Measurements from ENCODE around the gene CYBC1. TPM values are rescaled to one million over a fixed set of nuclear protein-coding genes. Genes with fewer than 3 reads are reported as not detected.
A peak's percentile ranks its signal among the peaks of the same experiment; 100 is the strongest.

Gene CYBC1
- total and polyA plus RNA-seq, 9 of the 15 experiments (the other 6 are each of a cell fraction or from before 2014, with no cell fraction given), result 1.3 to 71.8 (median 49.9) TPM

GRCh38 chr17:82457073-82457928 lies 6.7 kb upstream of the CYBC1 start (continued):
- TF ChIP-seq EP300 (IDR thresholded peaks at IDR 0.05; ENCODE audit: low read length), result peak; percentile 72
- TF ChIP-seq HNRNPL (IDR thresholded peaks at IDR 0.05; ENCODE audit: low read depth, low read length), result no peak
- no peak for TF ChIP-seq ZBTB7A (IDR thresholded peaks at IDR 0.05; ENCODE audit: borderline replicate concordance, control insufficient read depth, low read depth, low read length)
- no peak for TF ChIP-seq BCL6 (CRISPR knock-in tag; IDR thresholded peaks at IDR 0.05)
- no peak for TF ChIP-seq TEAD2 (tag; IDR thresholded peaks at IDR 0.05)
- no peak for TF ChIP-seq IRF9 (tag; IDR thresholded peaks at IDR 0.05)
- TF ChIP-seq SAFB2 (IDR thresholded peaks at IDR 0.05; ENCODE audit: borderline replicate concordance, low read depth, low read length, severe bottlenecking), result no peak
- TF ChIP-seq NR2C1 (IDR thresholded peaks at IDR 0.05), result no peak
- no peak for TF ChIP-seq NR2C1 (tag; IDR thresholded peaks at IDR 0.05)
- no peak for TF ChIP-seq ZNF586 (CRISPR knock-in tag; conservative IDR thresholded peaks at IDR 0.05)
- peak; percentile 49; the same call in 1 of the 2 replicates for TF ChIP-seq CREB3 (tag; conservative IDR thresholded peaks at IDR 0.05; ENCODE audit: low read depth)
- no peak for TF ChIP-seq ARID4B (CRISPR knock-in tag; IDR thresholded peaks at IDR 0.05)
- no peak for TF ChIP-seq HNRNPUL1 (IDR thresholded peaks at IDR 0.05; ENCODE audit: low read length)
- no peak for TF ChIP-seq KAT2B (IDR thresholded peaks at IDR 0.05; ENCODE audit: low read depth, low read length)
- no peak for TF ChIP-seq CHD2 (IDR thresholded peaks at IDR 0.05; ENCODE audit: low read depth, low read length)
- TF ChIP-seq THRA (IDR thresholded peaks at IDR 0.05), result no peak
- no peak for TF ChIP-seq ZNF354B (CRISPR knock-in tag; IDR thresholded peaks at IDR 0.05)
- TF ChIP-seq KDM5B (IDR thresholded peaks at IDR 0.05; ENCODE audit: insufficient replicate concordance, low read depth, low read length), result no peak
- peak; percentile 68; the same call in 1 of the 2 replicates for TF ChIP-seq DPF2 (IDR thresholded peaks at IDR 0.05)
- no peak for TF ChIP-seq MAFG (tag; conservative IDR thresholded peaks at IDR 0.05)
- no peak for TF ChIP-seq CBX2 (IDR thresholded peaks at IDR 0.05; ENCODE audit: insufficient read depth, low read length, poor library complexity, severe bottlenecking)

All from K562 (cell line).